ENCODE results near the gene IMPDH1.
"Not testable (repeated sequence)": the region's sequence is repeated elsewhere in the genome, so short reads cannot be mapped to it uniquely, and the experiment has no call there.

The IMPDH1 gene

GRCh38 chr7:128409596-128410450 lies at the start of gene IMPDH1:
Gene IMPDH1 (minus strand): TSS chr7:128409982. CDS start chr7:128409901, 81 bp downstream.
- TF ChIP-seq, protein P1, sequence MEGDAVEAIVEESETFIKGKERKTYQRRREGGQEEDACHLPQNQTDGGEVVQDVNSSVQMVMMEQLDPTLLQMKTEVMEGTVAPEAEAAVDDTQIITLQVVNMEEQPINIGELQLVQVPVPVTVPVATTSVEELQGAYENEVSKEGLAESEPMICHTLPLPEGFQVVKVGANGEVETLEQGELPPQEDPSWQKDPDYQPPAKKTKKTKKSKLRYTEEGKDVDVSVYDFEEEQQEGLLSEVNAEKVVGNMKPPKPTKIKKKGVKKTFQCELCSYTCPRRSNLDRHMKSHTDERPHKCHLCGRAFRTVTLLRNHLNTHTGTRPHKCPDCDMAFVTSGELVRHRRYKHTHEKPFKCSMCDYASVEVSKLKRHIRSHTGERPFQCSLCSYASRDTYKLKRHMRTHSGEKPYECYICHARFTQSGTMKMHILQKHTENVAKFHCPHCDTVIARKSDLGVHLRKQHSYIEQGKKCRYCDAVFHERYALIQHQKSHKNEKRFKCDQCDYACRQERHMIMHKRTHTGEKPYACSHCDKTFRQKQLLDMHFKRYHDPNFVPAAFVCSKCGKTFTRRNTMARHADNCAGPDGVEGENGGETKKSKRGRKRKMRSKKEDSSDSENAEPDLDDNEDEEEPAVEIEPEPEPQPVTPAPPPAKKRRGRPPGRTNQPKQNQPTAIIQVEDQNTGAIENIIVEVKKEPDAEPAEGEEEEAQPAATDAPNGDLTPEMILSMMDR (IDR thresholded peaks at IDR 0.05; ENCODE audit: low read depth, low read length): no peak
- peak; percentile 34 for DNase-seq (ENCODE audit: extremely low read depth, low read depth)

DNA sequence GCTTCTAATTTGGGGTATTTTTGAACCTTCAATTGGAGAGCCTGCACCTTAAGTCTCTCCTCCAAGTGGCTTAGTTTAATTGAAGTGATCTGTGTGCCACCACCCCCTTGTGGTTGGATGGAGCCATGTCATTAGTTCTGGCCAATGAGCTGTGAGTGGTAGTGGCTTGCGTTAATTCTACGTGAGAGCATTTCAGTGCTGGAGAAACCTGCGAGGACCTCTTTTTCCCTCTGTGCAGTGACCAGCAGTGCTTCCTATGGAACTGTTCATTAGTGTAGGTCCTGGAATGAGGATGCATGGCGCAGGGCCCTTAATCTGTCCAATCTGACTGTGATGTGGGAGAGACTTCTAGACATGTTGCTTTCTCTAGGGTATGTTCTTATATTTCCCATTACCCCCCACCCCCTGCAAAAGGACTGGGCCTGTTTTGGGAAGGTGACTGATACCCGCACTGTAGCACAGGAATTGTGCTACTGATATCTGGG lies 49.7 kb upstream of the IMPDH1 start:
- DNase-seq (ENCODE audit: extremely low read depth, low read depth): peak; percentile 23

DNA sequence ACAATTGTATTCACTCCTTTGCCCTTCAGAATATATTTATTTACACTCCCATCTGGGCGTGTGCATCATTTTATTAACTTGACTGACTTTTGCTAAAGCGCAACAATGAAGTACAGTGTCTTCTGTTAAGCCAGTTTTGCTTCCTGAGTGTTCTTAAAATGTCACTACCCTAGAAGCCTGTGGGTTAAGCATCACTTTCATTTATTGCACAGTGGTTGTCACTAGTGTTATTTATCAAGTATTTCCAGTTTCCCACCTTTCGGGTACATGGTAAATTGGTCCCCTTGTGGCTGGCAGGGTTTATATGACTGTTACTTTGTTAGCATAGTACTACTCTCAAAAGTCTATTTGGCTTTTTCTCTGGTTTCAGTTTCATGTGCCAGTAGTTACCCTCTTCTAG lies 49.2 kb upstream of the IMPDH1 start:
- TF ChIP-seq, protein P1 (IDR thresholded peaks at IDR 0.05; ENCODE audit: low read depth, low read length): no peak
- DNase-seq (ENCODE audit: extremely low read depth, low read depth): no peak

More for the DNA sequence above, 49.7 kb upstream of the IMPDH1 start:
- TF ChIP-seq, protein P1 (IDR thresholded peaks at IDR 0.05; ENCODE audit: low read depth, low read length): peak; percentile 78

DNA sequence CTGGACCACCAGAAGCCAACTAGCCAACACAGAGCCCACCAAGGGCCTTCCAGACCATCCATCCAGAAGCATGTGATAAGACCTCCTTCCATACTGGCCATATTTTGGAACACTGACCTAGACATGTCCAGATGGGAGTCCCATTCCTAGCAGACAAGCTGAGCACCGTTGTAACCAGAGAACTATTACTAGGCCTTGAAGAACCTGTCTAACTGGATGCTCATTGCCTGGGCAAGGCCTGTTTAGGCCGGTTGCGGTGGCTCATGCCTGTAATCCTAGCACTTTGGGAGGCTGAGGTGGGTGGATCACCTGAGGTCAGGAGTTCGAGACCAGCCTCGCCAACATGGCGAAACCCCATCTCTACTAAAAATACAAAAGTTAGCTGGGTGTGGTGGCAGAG lies 47.6 kb upstream of the IMPDH1 start:
- DNase-seq (ENCODE audit: extremely low read depth, low read depth): not testable (repeated sequence)

GRCh38 chr7:128456255-128456725 lies 46.5 kb upstream of the IMPDH1 start:
- DNase-seq (ENCODE audit: extremely low read depth, low read depth): no peak
- TF ChIP-seq, protein P1 (IDR thresholded peaks at IDR 0.05; ENCODE audit: low read depth, low read length): no peak

DNA sequence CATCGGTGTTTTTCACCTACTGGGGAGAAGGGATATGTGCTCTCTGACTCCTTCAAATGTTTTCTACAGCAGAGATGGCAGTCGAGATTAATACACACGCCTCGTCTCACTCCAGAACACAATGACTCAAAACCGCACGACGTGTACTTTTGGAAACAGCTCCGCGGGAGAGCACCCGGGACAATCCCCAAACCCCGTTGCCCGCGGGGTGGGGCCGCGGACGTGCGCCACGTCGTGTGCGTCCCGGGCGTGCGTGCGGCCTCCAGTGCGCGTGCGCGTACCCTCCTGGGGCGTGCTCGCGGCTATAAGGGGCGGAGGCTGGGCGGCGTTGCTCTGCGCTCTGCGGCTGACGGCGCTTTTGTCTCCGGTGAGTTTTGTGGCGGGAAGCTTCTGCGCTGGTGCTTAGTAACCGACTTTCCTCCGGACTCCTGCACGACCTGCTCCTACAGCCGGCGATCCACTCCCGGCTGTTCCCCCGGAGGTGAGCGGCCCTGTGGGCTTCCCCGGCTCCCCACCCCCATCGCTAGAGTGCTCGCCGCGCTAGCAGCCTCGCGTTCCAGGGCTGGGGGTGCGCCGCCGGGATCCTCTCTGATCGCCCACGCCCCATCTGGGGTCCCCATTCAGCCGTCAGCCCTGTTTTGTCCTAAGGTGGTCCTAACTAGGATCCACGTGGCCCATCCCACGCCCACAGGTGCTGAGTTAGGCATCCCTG lies 45.9 kb upstream of the IMPDH1 start, which contains the start of gene HILPDA:
Gene HILPDA, plus strand, starts transcription at position 336 of the 712 bp plus-strand sequence. CDS start 1,391 bp downstream, outside the sequence.
- DNase-seq (ENCODE audit: extremely low read depth, low read depth): peak; percentile 83
- TF ChIP-seq, protein P1 (IDR thresholded peaks at IDR 0.05; ENCODE audit: low read depth, low read length): no peak

DNA sequence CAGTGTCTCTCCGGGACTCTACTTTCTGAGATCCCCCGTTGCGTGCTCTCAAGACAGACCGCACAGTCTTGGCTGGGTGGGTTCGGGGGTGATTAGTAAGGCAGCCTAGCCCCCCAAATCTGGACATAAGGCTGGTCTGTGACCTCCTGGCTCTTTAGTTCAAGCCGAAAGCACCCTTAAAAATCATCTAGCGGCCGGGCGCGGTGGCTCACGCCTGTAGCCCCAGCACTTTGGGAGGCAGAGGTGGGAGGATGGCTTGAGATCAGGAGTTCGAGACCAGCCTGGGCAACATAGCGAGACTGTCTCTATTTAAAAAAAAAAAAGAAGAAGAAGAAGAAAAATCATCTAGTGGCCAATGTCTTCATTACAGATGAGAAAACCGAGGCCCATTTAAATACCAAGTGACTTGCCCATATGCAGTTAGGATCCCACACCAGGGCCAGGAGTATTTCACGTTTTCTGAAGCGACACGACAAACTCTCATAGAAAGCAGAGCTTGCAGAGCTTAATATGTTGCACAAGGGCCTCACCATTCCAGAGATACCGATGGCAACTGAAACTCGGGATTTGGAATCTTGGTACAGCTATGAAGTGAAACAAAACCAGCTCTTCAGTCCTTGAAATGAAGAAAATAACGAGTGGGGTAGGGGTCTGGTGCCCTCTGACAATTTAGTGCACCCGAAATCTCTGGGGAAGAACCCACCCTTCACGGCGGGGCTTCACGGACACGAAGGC lies 45.2 kb upstream of the IMPDH1 start:
- TF ChIP-seq, protein P1 (IDR thresholded peaks at IDR 0.05; ENCODE audit: low read depth, low read length): no peak
- DNase-seq (ENCODE audit: extremely low read depth, low read depth): peak; percentile 3
